NCI-H2107 (cell line): ENCODE measurements around the gene ADAM12.

Experiments
- DNase-seq: peaks from one replicate; lab custom pipeline; 2025; lab: John Stamatoyannopoulos, UW

ADAM12 gene

GRCh38 chr10:126143117-126143516 is 245.2 kb downstream of the ADAM12 start:
- DNase-seq = no peak

GRCh38 chr10:126140746-126141273 is 247.5 kb downstream of the ADAM12 start:
- no peak for DNase-seq

GRCh38 chr10:126137562-126138221 is 250.6 kb downstream of the ADAM12 start:
- DNase-seq = no peak

DNA sequence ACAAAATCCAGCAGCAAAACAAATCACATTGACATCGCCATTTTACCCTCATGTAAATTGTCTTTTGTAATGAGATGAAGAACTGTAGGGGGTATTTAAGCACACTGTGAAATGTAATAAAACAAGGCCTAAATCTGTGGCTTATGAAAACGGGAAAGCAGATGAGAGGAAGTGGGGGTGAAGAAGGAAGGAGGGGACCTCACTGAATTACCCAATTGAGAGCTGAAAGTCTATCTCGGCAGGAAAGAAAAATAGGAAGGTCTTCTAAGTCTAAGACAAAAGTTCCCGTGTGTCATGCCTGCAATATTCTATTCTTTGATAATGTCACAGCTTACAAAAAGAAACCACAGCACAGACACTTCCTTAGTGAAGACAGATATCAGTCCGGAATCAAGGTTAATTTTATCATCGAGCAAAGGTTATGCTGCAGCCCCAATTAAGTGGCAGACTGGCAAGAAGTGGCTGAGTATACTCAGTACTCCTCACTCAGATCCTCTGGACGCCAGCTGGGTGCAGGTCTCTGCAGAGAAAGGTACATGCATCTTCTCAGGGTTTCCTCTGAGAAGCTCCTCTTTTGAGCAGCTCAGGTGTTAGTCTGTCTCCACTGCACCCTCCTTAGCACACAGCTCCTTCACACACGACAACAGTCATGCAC is 252.2 kb downstream of the ADAM12 start:
- DNase-seq = no peak

DNA sequence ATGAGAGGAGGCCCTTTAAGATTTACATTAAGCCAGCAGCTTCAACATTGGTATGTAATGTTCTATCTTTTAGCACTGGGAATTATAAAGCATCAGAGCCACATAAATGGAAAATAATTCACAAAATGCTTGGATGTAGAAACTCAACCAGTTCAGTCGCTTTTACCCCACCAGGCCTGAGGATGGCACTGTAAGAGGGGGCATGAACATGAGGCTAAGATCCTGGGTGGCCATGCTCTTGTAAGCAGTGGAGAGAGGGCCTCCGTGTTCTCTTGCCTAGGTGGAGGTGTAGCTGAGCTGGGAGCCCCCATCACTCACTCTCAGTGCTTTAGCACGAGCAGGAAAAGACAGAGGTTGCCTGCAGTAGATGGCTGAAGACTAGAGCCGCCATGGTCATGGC is 253.1 kb downstream of the ADAM12 start:
- DNase-seq = no peak

- no peak for DNase-seq
These were observed 254.2 kb downstream of the ADAM12 start for GRCh38 chr10:126133906-126134656.

- no peak for DNase-seq
These were observed 255.1 kb downstream of the ADAM12 start for GRCh38 chr10:126133082-126133620.

GRCh38 chr10:126131341-126131740 is 256.9 kb downstream of the ADAM12 start:
- no peak for DNase-seq

GRCh38 chr10:126130271-126130710 is 258.0 kb downstream of the ADAM12 start:
- no peak for DNase-seq

GRCh38 chr10:126129026-126129425 is 259.3 kb downstream of the ADAM12 start:
- DNase-seq = no peak

DNA sequence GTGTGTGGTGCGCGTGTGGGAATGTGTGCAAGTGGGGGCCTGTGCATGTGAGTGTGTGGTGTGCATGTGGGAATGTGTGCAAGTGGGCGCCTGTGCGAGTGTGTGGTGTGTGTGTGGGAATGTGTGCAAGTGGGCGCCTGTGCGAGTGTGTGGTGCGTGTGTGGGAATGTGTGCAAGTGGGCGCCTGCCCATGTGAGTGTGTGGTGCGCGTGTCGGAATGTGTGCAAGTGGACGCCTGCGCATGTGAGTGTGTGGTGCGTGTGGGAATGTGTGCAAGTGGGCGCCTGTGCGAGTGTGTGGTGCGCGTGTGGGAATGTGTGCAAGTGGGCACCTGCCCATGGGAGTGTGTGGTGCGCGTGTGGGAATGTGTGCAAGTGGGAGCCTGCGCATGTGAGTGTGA is 259.7 kb downstream of the ADAM12 start:
- DNase-seq = no peak

- no peak for DNase-seq
These were observed 260.7 kb downstream of the ADAM12 start for GRCh38 chr10:126127481-126128029.

- no peak for DNase-seq
These were observed 261.4 kb downstream of the ADAM12 start for GRCh38 chr10:126126866-126127265.

- no peak for DNase-seq
These were observed 262.3 kb downstream of the ADAM12 start for GRCh38 chr10:126126023-126126422.

DNA sequence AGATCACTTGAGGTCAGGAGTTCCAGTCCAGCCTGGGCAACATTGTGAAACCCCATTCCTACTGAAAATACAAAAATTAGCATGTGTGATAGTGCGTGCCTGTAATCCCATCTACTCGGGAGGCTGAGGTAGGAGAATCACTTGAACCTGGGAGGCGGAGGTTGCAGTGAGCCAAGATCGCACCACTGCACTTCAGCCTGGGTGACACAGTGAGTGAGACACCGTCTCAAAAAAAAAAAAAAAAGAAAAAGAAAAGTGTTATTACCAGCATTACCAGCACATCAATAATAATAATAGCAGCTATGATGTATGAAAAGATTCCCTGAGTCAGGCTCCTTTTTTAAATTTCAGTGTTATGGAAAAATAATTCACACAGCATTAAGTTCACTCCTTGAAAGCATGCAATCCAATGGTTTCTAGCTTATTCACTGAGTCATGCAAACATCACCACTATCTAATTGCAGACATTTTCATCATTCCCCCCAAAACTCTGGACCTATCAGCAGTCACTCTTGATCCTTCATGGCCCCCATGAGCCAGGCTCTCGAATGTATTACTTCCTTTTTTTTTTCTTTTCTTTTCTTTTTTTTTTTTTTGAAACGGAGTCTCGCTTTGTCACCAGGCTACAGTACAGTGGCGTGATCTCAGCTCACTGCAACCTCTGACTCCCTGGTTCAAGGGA is 263.5 kb downstream of the ADAM12 start:
- no peak for DNase-seq

DNA sequence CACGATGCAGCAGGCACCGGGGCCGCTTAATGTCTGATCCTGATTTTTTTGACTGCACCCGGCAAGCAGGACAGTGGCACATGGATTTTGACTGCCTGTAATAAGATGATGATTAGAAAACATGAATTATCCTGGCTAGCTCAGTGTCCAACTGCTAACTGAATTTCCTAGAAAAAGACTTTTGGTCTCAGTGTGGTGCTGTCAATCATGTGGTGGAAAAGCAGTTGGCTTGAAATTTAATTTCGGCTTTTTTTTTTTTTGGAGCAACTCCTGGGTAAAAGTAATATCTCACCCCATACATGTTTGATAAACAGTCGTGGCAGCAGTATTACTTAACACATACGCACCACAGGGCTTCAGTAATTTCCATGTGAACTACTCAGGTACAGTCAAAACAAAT is 264.2 kb downstream of the ADAM12 start:
- DNase-seq = no peak

GRCh38 chr10:126123466-126123865 is 264.8 kb downstream of the ADAM12 start:
- DNase-seq = no peak

GRCh38 chr10:126122881-126123280 is 265.4 kb downstream of the ADAM12 start:
- DNase-seq = no peak

DNA sequence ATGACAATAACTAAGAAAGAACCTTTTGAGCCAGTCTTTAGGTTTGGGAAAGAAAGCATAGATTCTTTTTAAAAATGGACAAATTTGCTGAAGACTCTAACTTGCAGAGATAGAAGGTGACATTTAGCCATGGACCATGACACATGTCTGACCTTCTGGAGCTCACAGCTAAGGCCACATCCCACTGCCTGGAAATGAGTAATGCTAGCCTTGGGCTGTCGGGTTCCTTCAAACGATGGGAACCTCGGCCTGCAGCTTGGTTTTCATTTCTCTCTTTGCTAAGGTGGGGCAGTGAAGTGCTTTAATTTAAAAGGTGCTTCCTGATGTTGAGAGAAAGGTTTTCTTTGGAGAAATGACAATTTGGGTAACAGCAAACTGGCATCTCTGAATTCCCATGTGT is 268.7 kb downstream of the ADAM12 start:
- DNase-seq = no peak

DNA sequence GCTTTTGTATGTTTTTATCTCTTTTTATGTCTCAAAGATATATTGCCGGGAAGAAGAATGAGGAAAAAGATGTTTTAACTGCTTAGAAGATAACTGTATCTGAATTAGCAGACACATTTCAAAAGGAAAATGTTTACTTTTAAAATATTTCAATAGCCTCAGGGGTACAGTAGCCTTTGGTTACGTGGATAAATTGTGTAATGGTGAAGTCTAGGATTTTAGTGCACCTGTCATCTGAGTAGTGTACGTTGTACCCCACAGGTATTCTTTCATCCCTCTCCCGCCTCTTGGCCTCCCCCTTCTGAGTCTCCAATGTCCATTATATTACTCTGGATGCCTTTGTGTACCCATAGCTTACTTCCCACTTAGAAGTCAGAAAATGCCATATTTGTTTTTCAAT is 269.8 kb downstream of the ADAM12 start:
- DNase-seq = no peak

GRCh38 chr10:126117196-126117595 is 271.1 kb downstream of the ADAM12 start:
- no peak for DNase-seq

DNA sequence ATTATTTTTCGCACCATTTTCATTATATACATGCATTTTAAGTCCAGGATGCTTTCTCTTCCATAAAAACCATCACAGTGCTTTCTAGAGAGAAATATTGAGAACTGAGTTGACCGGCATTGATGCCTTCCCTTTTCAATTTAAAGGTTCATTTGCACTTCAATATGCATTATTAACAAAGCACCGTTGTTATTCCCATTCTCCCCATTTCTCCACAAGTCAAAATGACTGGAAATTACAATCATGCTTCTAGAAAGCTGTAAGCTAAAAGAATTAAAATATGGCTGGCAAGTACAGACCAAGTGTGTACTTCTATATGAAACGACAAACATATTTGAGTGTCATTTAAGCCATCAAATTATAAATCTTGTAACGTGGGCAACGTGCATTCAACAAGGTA is 272.4 kb downstream of the ADAM12 start:
- no peak for DNase-seq
